Activated naive CD4-positive, alpha-beta T cell treated with Interleukin-2 at 50 U/mL for 16 hours (primary cell): Measurements from ENCODE around the gene SLX1A.
"Not testable (repeated sequence)": the region's sequence is repeated elsewhere in the genome, so short reads cannot be mapped to it uniquely, and the experiment has no call there.

Source experiments
- DNase-seq: peaks from one replicate; pipeline ENCODE4 v3.0.0-alpha.2; 2020

Gene SLX1A

GRCh38 chr16:30193615-30194014 lies at the start of gene SLX1A, which contains the start of gene BOLA2B:
Gene SLX1A (plus strand): TSS chr16:30193875. CDS start chr16:30194085, 210 bp downstream.
Gene BOLA2B (minus strand): TSS chr16:30193666. CDS start chr16:30193595, 71 bp downstream.
- DNase-seq = not testable (repeated sequence)

- DNase-seq = no peak
Observed at GRCh38 chr16:30144017-30144416, 49.7 kb upstream of the SLX1A start.

- no peak for DNase-seq
Observed at GRCh38 chr16:30144917-30145316, 48.8 kb upstream of the SLX1A start.

GRCh38 chr16:30145657-30146056 lies 48.0 kb upstream of the SLX1A start:
- no peak for DNase-seq

- DNase-seq = no peak
Observed at GRCh38 chr16:30147843-30148510, 45.7 kb upstream of the SLX1A start.

GRCh38 chr16:30149250-30149930 lies 44.3 kb upstream of the SLX1A start:
- no peak for DNase-seq

- no peak for DNase-seq
Observed at GRCh38 chr16:30151091-30151490, 42.6 kb upstream of the SLX1A start.

GRCh38 chr16:30152517-30152916 lies 41.2 kb upstream of the SLX1A start:
- DNase-seq = no peak

GRCh38 chr16:30155188-30155587 lies 38.5 kb upstream of the SLX1A start:
- DNase-seq = no peak

GRCh38 chr16:30157214-30157613 lies 36.5 kb upstream of the SLX1A start:
- no peak for DNase-seq

GRCh38 chr16:30163538-30163937 lies 30.1 kb upstream of the SLX1A start:
- no peak for DNase-seq

GRCh38 chr16:30166202-30166902 lies 27.3 kb upstream of the SLX1A start:
- no peak for DNase-seq

GRCh38 chr16:30168746-30169145 lies 24.9 kb upstream of the SLX1A start:
- DNase-seq = not testable (repeated sequence)

GRCh38 chr16:30169416-30169815 lies 24.3 kb upstream of the SLX1A start:
- not testable (repeated sequence) for DNase-seq

- not testable (repeated sequence) for DNase-seq
Observed at GRCh38 chr16:30170145-30170544, 23.5 kb upstream of the SLX1A start.

- no peak for DNase-seq
Observed at GRCh38 chr16:30173054-30173453, 20.6 kb upstream of the SLX1A start.

- not testable (repeated sequence) for DNase-seq
Observed at GRCh38 chr16:30176876-30177275, 16.8 kb upstream of the SLX1A start.

- no peak for DNase-seq
Observed at GRCh38 chr16:30179195-30179594, 14.5 kb upstream of the SLX1A start.

- no peak for DNase-seq
Observed at GRCh38 chr16:30179931-30180330, 13.7 kb upstream of the SLX1A start.

GRCh38 chr16:30180741-30181140 lies 12.9 kb upstream of the SLX1A start:
- DNase-seq = no peak

- peak; percentile 86 for DNase-seq
Observed at GRCh38 chr16:30183233-30184095, 10.2 kb upstream of the SLX1A start, which contains the start of gene CORO1A. Gene CORO1A (plus strand): TSS chr16:30183602. CDS start chr16:30185210, 1,608 bp downstream.

- peak; percentile 72 for DNase-seq
Observed at GRCh38 chr16:30184096-30184890, 9.4 kb upstream of the SLX1A start.
